ENCODE measurements around the gene PBX2.
A peak's percentile ranks its signal among the peaks of the same experiment; 100 is the strongest.
"Not testable (repeated sequence)": the region's sequence is repeated elsewhere in the genome, so short reads cannot be mapped to it uniquely, and the experiment has no call there.

PBX2 gene, protein sequence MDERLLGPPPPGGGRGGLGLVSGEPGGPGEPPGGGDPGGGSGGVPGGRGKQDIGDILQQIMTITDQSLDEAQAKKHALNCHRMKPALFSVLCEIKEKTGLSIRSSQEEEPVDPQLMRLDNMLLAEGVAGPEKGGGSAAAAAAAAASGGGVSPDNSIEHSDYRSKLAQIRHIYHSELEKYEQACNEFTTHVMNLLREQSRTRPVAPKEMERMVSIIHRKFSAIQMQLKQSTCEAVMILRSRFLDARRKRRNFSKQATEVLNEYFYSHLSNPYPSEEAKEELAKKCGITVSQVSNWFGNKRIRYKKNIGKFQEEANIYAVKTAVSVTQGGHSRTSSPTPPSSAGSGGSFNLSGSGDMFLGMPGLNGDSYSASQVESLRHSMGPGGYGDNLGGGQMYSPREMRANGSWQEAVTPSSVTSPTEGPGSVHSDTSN

DNA sequence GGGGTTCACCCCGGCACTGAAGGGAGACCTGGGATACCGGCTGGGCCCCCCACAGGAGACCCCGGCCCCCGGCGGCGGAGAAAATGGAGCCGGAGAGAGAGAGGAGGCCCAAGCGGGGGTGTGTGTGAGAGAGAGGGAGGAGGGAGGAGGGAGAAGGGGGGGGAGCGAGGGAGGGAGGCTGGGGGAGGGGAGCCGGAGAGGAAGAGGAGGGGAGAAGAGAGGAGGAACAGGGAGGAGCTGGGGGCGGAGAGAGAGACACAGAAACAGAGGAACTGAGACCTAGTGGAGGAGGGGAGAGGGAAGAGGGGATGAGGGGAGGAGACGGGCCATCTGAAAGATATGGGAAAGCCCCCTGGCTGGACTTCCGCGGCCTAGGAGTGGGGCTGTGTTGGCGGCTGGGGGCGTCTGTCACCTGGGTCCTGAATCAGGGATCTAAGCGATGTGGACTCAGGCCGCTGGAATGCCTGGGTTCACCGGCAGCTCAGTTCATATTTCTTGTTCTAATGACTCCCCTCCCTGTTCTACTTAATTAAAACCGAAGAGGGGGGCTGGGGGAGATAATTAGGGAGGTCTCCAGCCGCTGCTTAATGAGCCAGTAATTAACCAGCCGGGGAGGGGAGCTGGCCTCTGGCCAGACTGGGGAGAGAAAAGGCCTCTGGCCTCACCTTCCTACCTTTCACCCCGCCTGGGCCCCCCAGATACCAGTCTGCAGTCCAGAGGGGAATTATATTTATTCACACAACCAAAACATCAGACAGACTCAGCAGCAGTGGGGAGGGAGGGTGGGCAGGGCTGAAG, at the start of gene PBX2:
Gene PBX2, minus strand, starts transcription at position 149 of the 798 bp plus-strand sequence. CDS start 287 bp downstream, outside the sequence.
- peak; percentile 83 for DNase-seq (ENCODE audit: low spot score)

DNA sequence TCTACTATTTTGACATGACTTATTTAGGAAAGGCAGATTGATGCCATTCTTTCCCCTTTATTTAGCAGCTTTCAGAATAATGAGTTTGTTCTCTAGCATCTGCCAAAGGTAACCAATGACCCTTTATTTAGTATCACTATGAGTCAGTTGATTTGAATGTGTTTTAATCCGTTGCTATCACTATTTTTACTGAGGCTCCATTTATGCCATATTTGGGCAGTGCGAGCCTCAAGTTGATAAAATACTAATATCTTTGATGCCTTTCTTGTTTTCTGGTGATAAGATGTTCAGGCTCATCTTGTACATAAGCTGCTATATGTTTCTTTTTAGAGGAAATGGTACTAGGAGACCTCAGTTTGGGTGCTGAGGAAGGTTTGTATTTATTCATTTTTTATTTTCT, 49.5 kb upstream of the PBX2 start:
- no peak for DNase-seq (ENCODE audit: low spot score)

DNA sequence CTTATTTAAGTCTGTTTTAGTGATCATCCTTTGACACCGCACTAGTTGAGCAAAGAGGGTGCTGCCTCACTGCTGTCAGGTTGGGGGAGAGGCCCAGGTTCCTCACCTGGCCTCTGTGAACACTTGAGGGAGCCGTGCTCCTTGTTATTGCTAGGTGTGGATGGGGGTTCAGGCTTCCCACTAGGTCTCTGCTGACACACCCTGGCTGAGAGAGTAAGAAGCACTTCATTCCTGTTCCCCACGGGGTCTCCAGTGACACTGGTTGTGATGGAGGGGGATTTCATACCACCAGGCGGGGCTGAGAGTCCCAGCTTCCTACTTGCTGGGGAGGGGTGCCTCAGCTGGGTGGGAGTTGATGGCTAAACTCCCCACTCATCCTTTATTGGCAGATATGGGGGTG, 44.9 kb upstream of the PBX2 start:
- DNase-seq (ENCODE audit: low spot score), result no peak

DNA sequence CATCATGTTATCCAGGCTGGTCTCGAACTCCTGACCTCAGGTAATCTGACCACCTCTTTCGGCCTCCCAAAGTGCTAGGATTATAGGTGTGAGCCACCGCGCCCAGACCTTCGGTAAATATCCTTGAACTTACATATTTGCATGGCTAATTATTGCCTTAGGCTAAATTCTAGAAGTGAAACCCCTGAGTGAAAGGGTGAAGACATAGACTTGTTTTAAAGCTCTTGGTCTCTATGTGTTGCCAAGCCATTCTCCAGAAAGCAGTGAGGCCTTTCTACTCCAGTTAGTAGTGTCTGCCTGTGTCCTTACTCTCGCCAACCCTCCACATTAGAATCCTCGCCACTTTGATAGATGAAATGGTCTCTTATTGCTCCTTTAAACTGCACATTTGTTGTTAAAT, 36.4 kb upstream of the PBX2 start:
- no peak for DNase-seq (ENCODE audit: low spot score)

DNA sequence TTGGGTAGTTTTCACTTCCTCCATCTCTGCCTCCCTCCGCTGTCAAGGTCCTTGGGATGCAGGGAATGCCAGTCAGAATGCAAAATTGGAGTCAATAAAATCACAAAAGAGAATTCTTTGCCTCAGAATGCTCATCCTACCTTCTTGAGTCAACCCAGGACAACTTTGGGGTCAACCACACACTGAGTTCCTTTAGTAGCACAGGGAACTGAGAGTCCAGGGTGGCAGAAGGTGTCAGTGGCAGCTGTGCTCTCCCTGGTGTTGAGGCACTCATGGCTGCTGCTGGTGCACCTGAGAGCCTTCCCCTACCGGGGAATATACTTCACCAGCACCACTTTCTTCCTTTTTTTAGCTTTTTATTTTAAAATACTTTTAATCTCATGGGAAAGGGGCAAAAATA, 34.7 kb upstream of the PBX2 start:
- DNase-seq (ENCODE audit: low spot score), result no peak

DNA sequence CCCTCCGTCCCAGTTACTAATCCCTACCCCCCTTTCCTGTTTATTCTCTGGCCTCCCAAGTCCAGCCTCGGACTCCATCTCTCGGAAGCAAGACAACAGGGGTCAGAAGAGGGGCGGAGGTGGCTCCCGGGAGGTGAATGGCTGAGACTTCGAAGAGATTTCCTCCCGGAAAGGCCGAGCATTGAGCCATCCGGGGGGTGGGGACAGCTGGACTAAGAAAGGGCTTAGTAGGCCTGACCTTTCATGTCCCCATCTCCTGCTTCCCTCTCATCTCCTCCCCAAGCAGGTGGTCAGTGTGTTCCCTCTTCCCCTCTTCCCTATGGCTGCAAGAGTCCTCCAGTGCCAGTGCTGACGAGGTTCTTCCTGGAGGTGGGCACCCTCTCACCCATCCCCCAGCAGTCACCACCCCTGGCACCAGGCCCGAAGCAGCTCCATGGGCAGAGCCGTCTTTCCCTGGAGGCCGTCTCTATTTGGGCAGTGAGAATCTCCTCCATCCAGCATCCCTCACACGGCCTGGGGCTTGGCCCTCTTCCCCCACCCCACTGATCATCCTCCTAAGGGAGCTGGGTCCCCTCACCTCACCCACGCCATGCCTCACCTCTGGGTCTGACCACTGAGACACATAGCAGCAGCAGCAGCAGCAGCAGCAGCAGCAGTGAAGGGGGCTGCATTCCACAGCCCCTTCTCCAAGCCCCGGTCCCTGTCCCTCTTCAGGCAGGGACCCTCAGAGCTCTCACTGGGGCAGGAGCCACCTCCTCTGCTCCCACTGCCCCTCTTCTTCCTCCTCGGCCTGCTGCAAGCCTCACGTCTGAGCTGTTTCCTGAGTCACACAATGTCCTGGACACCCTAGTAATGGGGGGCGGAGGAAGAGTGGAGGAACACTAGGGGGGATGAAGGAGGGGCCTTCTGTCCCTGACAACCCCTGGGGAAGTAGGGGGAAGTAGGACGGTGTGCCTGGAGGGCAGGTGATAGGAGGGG, 33.5 kb upstream of the PBX2 start, which contains the start of gene NOTCH4:
Gene NOTCH4, minus strand, starts transcription at position 810 of the 978 bp plus-strand sequence. Its CDS starts 139 bp downstream, at position 671.
- DNase-seq (ENCODE audit: low spot score), result no peak

DNA sequence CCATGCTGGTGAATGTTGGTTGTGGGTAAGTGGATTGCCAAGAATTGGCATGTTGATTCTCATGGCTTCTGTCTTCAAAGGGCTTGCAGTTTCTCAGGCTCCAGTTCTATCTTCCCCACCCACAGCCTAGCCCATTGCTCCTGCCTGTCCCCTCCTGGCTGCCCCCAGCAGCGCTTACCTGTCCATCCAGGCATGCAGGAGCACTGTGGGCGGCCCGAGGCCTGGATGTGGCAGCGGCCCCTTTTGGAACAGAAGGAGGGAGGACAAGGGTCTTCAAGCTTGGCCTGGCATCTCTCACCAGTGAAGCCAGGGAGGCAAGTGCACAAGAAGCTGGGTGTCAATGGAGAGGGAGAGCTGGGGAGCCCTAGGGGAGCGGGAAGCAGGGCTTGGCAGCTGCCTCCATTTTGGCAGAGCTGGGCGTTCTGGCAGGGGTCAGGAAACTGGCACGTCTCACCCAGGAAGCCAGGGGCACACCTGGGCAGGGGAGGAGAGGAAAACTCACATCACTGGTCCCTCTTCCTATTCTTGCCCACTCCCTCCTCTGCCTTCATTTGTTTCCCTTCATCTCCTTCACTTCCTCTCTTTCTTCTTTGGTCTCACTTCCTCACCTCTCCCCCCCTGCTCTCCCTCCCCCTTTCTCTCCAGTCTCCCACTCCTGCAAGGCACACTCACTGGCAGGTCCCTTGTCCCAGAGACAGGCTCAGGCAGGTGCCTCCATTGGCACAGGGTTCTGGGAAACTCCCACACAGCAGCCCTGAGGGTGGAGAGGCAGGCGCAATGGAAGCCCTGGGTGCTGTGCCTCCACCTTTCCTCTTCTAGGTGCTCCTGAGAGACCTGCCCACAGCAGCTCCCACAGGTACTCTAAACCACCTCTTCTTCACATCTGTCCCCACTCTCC, 32.6 kb upstream of the PBX2 start:
- no peak for DNase-seq (ENCODE audit: low spot score)

DNA sequence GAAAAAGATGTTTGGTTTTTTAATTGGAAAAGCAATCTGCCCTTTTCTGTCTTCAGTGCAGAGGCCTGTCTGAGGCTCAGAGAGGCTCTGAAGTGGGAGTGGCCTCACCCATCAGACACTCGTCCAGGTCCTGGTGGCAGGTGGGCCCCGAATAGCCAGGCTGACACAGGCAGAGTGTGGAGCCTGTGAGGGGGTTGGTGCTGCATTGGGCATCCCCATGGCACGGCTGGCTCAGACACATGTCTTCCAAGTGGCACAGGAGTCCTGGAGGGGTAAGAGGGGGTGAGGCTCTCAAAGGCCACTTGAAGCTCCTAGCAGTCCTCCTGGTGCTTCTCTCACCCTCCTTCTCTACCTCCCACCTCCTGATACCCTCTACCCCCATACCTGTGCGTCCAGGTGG, 30.0 kb upstream of the PBX2 start:
- no peak for DNase-seq (ENCODE audit: low spot score)

DNA sequence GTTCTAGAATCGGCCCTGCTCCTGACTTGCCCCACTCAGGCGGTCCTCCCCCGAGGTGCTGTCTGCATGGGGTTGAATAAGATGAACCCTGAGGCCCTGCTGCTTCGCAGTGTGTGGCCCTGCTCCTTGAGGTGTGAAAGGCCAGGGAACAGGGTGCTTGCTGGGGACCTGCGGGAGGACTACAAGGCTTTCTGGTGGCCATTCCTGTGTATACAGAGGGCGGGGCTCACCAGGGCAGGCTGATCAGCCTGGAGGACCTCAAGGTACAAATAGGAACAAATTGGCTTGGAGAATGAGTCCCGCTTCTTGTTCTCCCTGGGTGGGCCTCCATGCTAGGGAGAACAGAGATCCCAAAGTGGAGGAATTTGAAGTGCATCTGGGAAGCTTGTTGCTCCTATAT, 28.2 kb upstream of the PBX2 start:
- DNase-seq (ENCODE audit: low spot score), result no peak

DNA sequence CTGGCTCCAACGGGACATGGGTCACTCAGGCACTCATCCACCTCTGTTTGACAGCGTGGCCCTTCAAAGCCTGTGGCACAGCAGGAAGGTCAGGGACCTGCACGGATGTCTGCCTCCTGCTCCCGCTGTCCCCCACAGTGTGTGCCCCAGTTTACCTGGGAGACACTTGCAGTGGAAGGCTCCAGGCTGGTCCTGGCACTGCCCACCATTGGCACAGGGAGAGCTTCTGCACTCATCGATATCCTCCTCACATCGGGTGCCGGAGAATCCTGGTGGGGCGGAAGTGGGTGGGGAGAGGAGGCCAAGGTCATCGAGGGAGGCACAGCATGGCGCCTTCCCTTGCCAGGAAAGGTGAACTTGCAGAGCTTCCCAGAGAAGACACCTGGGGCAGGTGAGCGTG, 27.0 kb upstream of the PBX2 start:
- no peak for DNase-seq (ENCODE audit: low spot score)

DNA sequence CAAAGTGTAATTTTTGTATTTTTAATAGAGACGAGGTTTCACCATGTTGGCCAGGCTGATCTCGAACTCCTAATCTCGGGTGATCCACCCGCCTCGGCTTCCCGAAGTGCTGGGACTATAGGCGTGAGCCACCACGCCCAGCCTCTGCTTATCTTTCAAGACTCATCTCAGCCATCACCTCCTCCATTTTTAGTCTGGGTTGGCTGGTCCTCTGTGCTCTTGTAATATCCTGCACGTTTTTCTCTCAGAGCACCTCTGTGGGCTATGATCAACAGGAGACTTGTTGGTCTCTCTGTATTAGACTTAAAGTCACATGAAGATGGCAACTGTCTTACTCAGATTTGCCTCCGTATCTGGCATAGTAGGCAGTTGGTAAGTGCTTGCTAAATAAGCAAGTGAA, 26.3 kb upstream of the PBX2 start:
- no peak for DNase-seq (ENCODE audit: low spot score)

DNA sequence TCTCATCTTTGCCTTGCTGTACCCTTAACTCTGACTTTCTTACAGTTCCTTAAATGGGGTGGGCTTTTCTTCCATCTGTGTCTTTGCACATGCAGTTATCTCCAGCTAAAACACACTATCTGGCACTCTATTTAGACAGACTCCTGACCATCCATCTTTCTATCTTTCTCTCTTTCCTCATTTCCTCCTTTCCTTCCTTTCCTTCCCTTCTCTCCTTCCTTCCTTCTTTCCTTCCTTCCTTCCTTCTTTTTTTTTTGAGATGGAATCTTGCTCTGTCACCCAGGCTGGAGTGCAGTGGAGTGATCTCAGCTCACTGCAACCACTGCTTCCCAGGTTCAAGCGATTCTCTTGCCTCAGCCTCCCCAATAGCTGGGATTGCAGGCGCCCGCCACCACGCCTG, 25.6 kb upstream of the PBX2 start:
- DNase-seq (ENCODE audit: low spot score), result no peak

DNA sequence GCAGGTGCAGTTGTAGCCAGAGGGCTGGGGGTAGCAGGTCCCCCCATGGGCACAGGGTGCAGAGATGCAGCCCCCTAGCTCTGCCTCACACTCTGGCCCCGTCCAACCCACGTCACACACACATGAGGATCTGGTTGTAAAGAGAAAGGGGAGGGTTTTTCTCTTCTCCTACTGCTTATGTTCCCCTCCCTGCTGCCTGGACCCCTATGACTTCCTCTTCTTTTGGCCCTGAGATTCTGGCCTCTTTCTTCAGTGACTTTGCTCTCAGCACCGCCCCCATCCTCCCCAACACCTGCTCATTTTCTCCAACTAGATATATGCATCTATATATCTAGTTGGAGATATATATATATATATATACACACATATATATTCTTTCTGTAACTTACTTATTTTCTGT, 24.1 kb upstream of the PBX2 start:
- no peak for DNase-seq (ENCODE audit: low spot score)

DNA sequence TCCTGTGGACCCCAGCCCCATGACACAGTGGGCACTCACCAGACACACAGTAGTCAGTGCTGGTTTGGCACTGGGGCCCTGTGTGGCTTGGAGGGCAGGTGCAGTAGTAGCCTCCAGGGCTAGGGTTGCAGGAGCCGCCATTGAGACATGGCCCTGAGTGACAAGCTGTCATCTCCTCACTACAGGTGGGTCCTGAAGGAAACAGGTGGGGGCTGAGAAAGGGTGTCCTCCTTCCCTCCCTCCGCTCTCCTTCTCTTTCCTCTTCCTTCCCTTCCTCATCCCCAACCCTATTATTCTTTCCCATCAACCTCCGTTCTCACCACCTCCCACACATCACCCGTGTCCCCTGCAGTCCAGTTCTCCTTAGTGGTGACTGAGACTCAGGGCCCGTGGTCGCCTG, 23.6 kb upstream of the PBX2 start:
- DNase-seq (ENCODE audit: low spot score), result no peak

DNA sequence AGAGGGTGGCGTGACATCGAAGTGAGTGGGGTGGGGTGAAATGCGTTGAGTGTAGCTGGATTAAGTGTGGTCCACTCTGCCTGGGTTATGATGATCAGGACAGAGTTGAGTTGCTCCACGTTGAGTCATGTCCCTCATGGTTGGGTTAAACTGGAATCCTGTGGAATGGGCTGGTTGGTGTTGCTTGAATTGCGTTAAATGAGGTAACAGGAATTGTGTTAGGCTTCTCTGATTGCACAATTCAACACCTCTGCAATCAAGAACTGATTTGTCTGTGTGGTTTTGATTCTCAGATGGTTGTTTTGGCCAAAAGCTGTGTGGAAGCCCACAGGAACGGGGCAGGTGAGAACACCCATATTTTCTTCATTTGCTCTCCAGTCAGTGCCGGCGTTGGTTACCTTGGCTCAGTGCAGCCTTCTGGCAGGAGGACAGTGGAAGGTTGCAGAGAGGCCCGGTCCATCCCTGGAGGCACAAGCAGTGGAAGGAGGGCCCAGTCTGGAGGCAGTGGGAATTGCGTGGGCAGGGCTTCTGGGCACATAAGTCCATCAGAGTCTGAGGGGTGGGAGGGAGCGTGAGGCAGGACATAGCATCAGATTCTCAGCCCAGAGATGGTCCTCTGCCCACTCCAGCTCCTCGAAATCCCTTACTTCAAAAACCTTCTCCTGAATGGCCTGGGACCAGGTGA, 22.2 kb upstream of the PBX2 start:
- DNase-seq (ENCODE audit: low spot score), result no peak

DNA sequence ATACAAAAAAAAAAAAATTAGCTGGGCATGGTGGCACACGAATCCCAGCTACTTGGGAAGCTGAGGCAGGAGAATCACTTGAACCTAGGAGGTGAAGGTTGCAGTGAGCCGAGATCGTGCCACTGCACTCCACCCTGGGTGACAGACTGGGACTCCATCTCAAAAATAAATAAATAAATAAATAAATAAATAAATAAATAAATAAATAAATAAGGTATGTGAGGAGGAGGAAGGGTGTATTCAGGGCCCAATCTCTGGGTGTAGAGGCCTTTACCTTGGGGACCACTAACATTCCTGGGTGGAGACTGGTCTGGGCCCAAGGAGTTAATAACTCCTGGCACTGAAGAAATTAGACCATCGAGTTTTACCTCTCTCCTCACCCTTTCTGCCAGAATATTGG, 21.4 kb upstream of the PBX2 start:
- DNase-seq (ENCODE audit: low spot score), result not testable (repeated sequence)

DNA sequence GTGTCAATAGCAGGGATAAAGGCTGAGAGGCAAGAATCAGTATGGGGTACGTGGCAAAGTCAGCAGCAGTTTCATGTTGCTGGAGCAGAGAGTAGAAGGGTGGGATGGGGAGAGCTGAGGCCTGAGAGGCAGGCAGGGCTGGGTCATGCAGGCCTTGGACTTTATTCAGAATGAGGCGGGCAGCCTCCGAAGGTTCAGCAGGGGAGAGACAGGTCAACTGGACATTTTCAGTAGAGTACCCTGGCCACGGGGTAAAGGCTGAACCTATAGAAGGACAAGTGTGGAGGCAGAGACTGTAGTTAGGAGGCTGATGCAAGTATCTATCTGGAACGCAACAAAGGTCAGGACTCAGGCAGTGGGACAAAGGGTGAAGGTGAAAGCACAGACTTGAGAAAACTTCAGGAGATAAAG, 20.2 kb upstream of the PBX2 start:
- no peak for DNase-seq (ENCODE audit: low spot score)

DNA sequence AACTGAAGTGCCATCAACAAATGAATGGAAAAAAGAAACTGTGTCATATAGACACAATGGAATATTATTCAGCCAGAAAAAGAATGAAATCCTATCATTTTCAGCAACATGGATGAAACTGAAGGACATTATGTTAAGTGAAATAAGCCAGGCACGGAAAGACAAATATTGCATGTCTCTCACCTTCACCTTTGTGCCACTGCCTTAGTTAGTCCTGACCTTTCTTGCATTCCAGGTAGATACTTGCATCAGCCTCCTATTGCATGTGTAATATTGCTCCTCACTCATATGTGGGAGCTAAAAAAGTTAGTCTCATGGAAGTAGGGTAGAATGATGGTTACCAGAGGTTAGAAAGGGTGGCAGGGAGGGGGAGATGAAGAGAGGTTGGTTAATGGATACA, 19.0 kb upstream of the PBX2 start:
- no peak for DNase-seq (ENCODE audit: low spot score)

DNA sequence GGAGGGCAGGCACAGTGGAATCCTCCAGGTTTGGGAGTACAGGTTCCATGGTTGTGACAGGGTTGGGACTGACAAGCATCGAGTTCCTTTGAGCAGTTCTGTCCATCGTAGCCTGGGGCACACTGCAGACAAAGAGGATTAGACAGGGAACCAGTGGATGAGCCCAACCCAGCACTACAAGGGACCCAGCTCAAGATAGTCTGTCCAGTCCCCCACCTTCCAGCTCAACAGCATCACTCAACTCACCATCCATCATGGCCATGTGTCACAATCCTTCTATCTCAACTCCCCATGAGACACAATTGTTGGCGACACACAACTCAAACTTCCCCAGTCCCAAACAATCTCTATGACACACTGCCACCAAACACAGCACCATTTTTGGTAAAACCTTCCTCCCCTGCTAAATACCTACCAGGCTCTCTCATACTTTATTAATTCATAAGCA, 14.3 kb upstream of the PBX2 start:
- DNase-seq (ENCODE audit: low spot score), result no peak

Measured in LoVo (cell line).